GM12865 (cell line): ENCODE measurements around the gene PRDM16.

Experiments
- DNase-seq: peaks from one replicate; pipeline ENCODE4 v3.0.0; 2010; ENCODE audit warnings: low read depth
- H3K4me3 ChIP-seq: 2 replicates; pipeline ENCODE4 v1.5.1; 2011; ENCODE audit warnings: mild to moderate bottlenecking, low read depth, low read length, control low read depth
- TF ChIP-seq, protein P1 (sequence below): IDR thresholded peaks from 2 replicates; pipeline ENCODE4 v1.5.1; 2011; ENCODE audit warnings: low read length, control low read depth, low read depth, inconsistent platforms; ENCODE audit not compliant: insufficient read depth; ENCODE audit errors: missing control alignments

PRDM16 gene

DNA sequence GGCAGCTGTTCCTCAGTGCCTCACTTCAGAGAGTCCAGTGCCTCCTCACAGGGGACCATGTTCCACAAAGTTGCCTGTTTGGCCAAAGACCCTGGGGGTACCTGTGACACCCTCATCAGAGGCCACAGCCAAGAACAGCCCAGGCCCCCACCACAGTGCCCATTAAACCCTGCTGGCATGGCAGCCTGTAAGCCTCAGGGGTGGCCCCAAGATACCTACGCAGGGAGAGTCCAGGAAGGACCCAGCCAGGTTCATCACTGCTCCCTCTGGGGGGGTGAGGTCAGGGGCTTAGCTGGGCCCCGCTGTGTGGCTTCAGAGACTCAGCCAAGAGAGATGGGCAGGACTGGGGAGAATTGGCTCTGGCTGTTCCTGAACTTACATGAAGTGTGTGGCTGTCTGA lies 19.1 kb upstream of the PRDM16 start:
- no peak for DNase-seq
- no peak overlapping the region for H3K4me3 ChIP-seq
- TF ChIP-seq, protein P1, sequence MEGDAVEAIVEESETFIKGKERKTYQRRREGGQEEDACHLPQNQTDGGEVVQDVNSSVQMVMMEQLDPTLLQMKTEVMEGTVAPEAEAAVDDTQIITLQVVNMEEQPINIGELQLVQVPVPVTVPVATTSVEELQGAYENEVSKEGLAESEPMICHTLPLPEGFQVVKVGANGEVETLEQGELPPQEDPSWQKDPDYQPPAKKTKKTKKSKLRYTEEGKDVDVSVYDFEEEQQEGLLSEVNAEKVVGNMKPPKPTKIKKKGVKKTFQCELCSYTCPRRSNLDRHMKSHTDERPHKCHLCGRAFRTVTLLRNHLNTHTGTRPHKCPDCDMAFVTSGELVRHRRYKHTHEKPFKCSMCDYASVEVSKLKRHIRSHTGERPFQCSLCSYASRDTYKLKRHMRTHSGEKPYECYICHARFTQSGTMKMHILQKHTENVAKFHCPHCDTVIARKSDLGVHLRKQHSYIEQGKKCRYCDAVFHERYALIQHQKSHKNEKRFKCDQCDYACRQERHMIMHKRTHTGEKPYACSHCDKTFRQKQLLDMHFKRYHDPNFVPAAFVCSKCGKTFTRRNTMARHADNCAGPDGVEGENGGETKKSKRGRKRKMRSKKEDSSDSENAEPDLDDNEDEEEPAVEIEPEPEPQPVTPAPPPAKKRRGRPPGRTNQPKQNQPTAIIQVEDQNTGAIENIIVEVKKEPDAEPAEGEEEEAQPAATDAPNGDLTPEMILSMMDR, result no peak

DNA sequence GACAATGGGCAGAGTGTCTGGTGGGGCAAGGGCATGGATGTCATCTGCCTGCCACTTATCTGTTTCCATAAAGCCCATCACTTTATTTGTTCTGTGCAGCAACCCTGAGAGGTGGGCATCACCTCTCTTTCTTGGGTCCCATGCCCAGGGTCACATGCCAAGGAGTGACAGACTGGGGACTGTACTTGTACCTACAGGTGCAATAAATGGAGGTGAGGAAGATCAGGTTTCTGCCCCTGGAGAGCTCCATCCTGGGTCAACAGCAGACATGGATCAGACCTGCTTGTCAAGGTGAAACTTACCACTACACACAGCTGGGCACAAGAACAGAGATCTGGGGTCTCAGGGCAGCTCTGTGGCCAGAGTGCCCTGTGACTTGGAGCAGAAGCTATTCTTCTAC lies 18.4 kb upstream of the PRDM16 start:
- H3K4me3 ChIP-seq, result no peak overlapping the region
- DNase-seq, result no peak
- TF ChIP-seq, protein P1, result no peak

DNA sequence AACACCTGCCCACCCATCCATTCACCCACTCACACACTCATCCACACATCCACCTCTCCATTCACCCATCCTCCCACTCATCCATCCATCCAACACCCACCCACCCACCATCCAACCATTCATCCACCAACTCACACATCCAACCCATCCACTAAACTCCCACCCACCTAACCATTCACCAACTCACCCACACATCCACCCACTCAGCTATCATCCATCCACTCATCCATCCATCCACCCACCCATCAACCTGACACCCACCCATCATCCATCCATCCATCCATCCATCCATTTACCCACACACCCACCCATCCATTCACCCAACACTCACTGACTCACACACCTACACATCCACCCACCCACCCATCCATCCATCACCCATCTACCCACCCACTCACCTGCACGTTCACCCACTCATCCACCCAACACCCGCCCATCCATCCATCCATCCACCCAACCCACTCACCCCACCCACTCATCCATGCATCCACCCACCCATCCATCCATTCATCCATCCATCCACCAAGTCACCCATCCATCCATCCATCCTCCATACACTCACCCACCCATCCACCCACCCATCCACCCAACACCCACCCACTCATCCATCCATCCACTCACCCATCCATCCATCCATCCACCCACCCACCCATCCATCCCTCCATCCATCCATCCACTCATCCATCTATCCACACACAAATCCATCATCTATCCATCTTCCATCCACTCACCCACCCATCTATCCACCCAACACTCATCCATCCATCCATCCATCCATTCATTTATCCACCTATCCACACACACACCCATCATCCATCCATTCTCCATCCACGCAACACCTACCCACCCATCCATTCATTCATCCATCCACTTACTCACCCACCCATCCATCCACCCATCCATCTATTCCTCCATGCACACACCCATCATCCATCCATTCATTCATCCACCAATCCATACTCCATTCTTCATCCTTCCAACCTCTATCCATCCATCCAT lies 17.4 kb upstream of the PRDM16 start:
- H3K4me3 ChIP-seq, result no peak overlapping the region
- no peak for DNase-seq
- TF ChIP-seq, protein P1, result no peak

DNA sequence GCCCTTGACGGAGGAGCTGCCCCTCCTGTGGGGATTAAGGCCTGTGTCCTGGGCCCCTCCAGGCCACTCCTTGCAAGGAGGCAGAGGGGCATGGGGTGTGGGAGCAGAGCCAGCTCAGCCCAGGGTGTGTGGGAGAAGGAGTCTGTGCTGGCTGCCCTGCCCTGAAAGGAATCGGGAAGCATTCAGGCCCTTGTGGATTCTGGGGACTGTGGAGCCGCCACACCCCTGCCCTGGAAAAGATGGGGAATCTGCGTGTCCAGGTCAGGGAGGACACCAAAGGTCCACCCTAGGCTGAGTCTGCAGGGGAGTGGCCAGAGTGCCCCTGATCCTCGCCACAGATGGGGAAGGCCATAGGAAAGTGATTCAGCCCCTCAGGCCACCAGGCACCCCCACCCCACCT lies 16.5 kb upstream of the PRDM16 start:
- no peak for DNase-seq
- TF ChIP-seq, protein P1, result no peak
- no peak overlapping the region for H3K4me3 ChIP-seq

DNA sequence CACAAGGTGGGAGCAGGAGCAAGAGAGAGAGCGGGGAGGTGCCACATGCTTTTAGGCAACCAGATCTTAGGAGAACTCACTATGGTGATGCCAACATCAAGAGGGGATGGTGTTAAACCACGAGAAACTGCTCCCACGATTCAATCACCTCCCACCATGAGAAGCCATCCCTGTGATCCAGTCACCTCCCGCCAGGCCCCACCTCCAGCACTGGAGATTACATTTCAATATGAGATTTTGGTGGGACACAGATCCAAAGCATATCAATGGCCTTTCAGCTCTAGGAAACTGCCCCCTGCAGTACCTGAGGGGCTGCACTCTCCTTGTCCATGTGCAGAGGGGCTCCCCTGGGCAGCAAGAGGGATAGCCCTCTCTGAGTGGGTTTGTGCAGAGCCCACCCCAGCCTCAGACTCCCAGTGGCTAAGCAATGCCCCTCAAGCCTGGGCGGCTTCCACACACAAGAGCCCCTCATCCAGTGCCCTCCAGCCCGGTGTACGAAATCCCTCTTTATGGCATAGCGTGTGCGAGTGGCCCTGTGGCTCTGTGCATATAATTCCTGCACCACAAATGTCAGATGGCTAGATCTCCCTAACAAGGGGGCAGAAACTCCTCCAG lies 15.5 kb upstream of the PRDM16 start:
- H3K4me3 ChIP-seq, result no peak overlapping the region
- no peak for DNase-seq
- TF ChIP-seq, protein P1, result no peak

DNA sequence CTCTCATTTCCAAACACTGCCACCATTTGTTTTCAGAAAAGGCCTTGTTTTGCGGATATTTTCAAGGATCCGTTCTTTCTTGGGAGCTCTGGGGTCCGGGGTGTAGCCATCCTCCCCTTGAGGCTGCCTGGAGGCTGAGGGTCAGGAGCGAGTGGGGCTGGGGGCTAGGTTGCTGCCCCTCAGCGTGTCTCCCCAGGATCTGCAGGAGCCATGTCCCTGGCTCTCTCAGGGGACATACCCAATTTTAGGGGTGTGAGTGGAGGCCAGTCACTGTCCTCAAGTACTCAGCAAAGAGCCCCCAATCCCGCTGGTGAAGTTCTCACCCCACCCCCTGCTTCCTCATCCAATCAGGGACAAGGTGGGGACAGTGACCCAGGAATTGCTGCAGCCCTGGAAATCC lies 15.0 kb upstream of the PRDM16 start:
- TF ChIP-seq, protein P1, result no peak
- no peak overlapping the region for H3K4me3 ChIP-seq
- no peak for DNase-seq

DNA sequence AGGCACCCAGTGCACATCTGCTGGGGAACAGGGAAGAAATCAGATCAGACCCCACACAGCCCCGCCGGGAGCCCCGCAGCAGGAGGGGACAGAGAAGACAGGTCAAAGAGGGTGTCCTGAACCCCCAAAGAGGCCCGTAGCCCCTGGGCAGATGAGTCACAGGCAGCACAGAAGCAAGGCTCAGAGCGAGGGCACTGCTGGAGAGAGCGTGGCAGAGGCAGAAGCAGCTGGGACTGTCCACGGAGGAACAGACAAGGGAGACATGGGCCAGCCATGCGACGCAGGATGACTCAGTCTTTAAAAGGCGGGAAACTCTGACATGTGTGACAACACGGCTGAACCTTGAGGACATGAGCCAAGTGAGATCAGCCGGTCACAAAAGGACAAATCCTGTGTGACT lies 14.5 kb upstream of the PRDM16 start:
- no peak for DNase-seq
- TF ChIP-seq, protein P1, result no peak
- no peak overlapping the region for H3K4me3 ChIP-seq
